IMR-90 (cell line): Measurements from ENCODE around the gene CNTRL. TPM values are rescaled to one million over a fixed set of nuclear protein-coding genes. Genes with fewer than 3 reads are reported as not detected.
"Not testable (repeated sequence)": the region's sequence is repeated elsewhere in the genome, so short reads cannot be mapped to it uniquely, and the experiment has no call there.

ENCODE experiments used
- ATAC-seq: fragments of 200-7000 bp; cut with Tn5 transposase; 2 replicates; pipeline ENCODE4 v1.9.1; 2020; ENCODE audit warnings: low read depth, mild to moderate bottlenecking, moderate library complexity
- BruUV-seq: library from RNA; stranded (reverse); fragments of 400-500 nt; replicated peaks from 2 replicates; lab custom pipeline; 2021; lab: Mats Ljungman, UMichigan
- CTCF ChIA-PET: fragments of 300-600 bp; formaldehyde crosslinking; extraction: SDS; loops from one replicate; lab custom pipeline; 2021; ENCODE audit warnings: antibody characterized with exemption; lab: Yijun Ruan, JAX
- POLR2A ChIA-PET: fragments of 300-600 bp; sonication (Branson Sonifier 250); formaldehyde crosslinking; loops from one replicate; lab custom pipeline; 2022; ENCODE audit warnings: antibody characterized with exemption; ENCODE audit not compliant: unreplicated experiment; lab: Charles Lee
- DNase-seq: peaks from one replicate; pipeline ENCODE4 v3.0.0; 2013
- H2AFZ ChIP-seq: replicated peaks from 2 replicates; pipeline ENCODE3; 2013; ENCODE audit warnings: low read length, mild to moderate bottlenecking; ENCODE audit not compliant: poor library complexity
- H2AK5ac ChIP-seq: 2 replicates; pipeline ENCODE4 v1.6.1; 2013; ENCODE audit warnings: low read depth, low read length, inconsistent platforms
- H2AK9ac ChIP-seq: replicated peaks from 2 replicates; pipeline ENCODE3; 2013; ENCODE audit warnings: mild to moderate bottlenecking, low read depth, low read length, moderate library complexity; ENCODE audit not compliant: poor library complexity
- H2BK120ac ChIP-seq: 2 replicates; pipeline ENCODE4 v1.6.1; 2013; ENCODE audit warnings: low read depth, low read length, inconsistent platforms
- H2BK15ac ChIP-seq: 3 replicates; pipeline ENCODE4 v1.6.1; 2013; ENCODE audit warnings: low read depth, low read length, inconsistent platforms
- H2BK20ac ChIP-seq: 2 replicates; pipeline ENCODE4 v1.6.1; 2013; ENCODE audit warnings: low read depth, mild to moderate bottlenecking, inconsistent platforms, low read length, moderate library complexity
- H2BK5ac ChIP-seq: 2 replicates; pipeline ENCODE4 v1.6.1; 2013; ENCODE audit warnings: mild to moderate bottlenecking, low read depth, low read length, inconsistent platforms; ENCODE audit not compliant: poor library complexity, severe bottlenecking
- H3K14ac ChIP-seq: replicated peaks from 2 replicates; pipeline ENCODE4 v1.6.1; 2013; ENCODE audit warnings: low read depth, low read length, inconsistent platforms
- H3K18ac ChIP-seq: 2 replicates; pipeline ENCODE4 v1.6.1; 2013; ENCODE audit warnings: low read depth, low read length, control low read depth
- H3K23ac ChIP-seq: 2 replicates; pipeline ENCODE4 v1.6.1; 2013; ENCODE audit warnings: low read depth, low read length, inconsistent platforms
- H3K27ac ChIP-seq: 2 replicates; pipeline ENCODE4 v1.5.1; 2013; ENCODE audit warnings: mild to moderate bottlenecking, control low read depth, low read length; ENCODE audit not compliant: insufficient read depth
- H3K27me3 ChIP-seq: 2 replicates; pipeline ENCODE4 v1.6.1; 2013; ENCODE audit warnings: low read length; ENCODE audit not compliant: control insufficient read depth, insufficient read depth
- H3K36me3 ChIP-seq: 2 replicates; pipeline ENCODE4 v1.6.1; 2013; ENCODE audit warnings: low read length, mixed read lengths; ENCODE audit not compliant: control insufficient read depth, insufficient read depth
- H3K4ac ChIP-seq: 2 replicates; pipeline ENCODE4 v1.6.1; 2013; ENCODE audit warnings: low read depth, low read length, inconsistent platforms
- H3K4me1 ChIP-seq: 2 replicates; pipeline ENCODE4 v1.6.1; 2013; ENCODE audit warnings: low read length, mixed read lengths; ENCODE audit not compliant: control insufficient read depth, insufficient read depth
- H3K4me2 ChIP-seq: 2 replicates; pipeline ENCODE4 v1.6.1; 2013; ENCODE audit warnings: low read depth, mild to moderate bottlenecking, control low read depth, low read length, moderate library complexity
- H3K4me3 ChIP-seq: 2 replicates; pipeline ENCODE4 v1.5.1; 2013; ENCODE audit warnings: low read depth, mild to moderate bottlenecking, control low read depth, low read length, moderate library complexity; ENCODE audit not compliant: insufficient read depth
- H3K56ac ChIP-seq: 2 replicates; pipeline ENCODE4 v1.6.1; 2013; ENCODE audit warnings: low read length, inconsistent platforms; ENCODE audit not compliant: insufficient read depth; ENCODE audit errors: extremely low read depth
- H3K79me1 ChIP-seq, 2 experiments: 2 replicates each; pipeline ENCODE4 v1.6.1; 2013; ENCODE audit warnings: low read length in 2 of 2, inconsistent platforms in 1 of 2, low read depth in 1 of 2
- H3K9ac ChIP-seq: 2 replicates; pipeline ENCODE4 v1.6.1; 2013; ENCODE audit warnings: low read depth, low read length, control low read depth
- H3K9me1 ChIP-seq: 2 replicates; pipeline ENCODE4 v1.6.1; 2013; ENCODE audit warnings: low read length, inconsistent platforms; ENCODE audit not compliant: insufficient read depth
- H3K9me3 ChIP-seq: 2 replicates; pipeline ENCODE4 v1.6.1; 2013; ENCODE audit warnings: low read length; ENCODE audit not compliant: control insufficient read depth, insufficient read depth
- H4K20me1 ChIP-seq: 2 replicates; pipeline ENCODE4 v1.6.1; 2013; ENCODE audit warnings: low read length, inconsistent platforms; ENCODE audit not compliant: insufficient read depth
- H4K5ac ChIP-seq: 2 replicates; pipeline ENCODE4 v1.6.1; 2013; ENCODE audit warnings: mild to moderate bottlenecking, low read depth, low read length, control low read depth
- H4K8ac ChIP-seq, 2 experiments: 2 replicates each; pipeline ENCODE4 v1.6.1; 2013; ENCODE audit warnings: low read depth in 2 of 2, low read length in 2 of 2, control low read depth in 1 of 2, inconsistent platforms in 1 of 2
- H4K91ac ChIP-seq: 2 replicates; pipeline ENCODE4 v1.6.1; 2013; ENCODE audit warnings: low read depth, low read length, inconsistent platforms; ENCODE audit not compliant: insufficient read depth
- BHLHE40 ChIP-seq: fragments of 150-350 bp; IDR thresholded peaks from 2 replicates; pipeline ENCODE4 v1.6.1; 2016; ENCODE audit warnings: mild to moderate bottlenecking, low read depth, low read length
- MAZ ChIP-seq: IDR thresholded peaks from 2 replicates; pipeline ENCODE4 v1.6.1; 2012; ENCODE audit warnings: low read depth, mild to moderate bottlenecking, low read length, improper control_type of control experiment, moderate library complexity, borderline replicate concordance
- MXI1 ChIP-seq: IDR thresholded peaks from 2 replicates; pipeline ENCODE4 v1.6.1; 2012; ENCODE audit warnings: low read depth, mild to moderate bottlenecking, low read length, moderate library complexity, borderline replicate concordance
- NFE2L2 ChIP-seq: fragments of 150-350 bp; IDR thresholded peaks from 2 replicates; pipeline ENCODE4 v1.6.1; 2016; ENCODE audit warnings: low read depth, mild to moderate bottlenecking, low read length
- POLR2A ChIP-seq: IDR thresholded peaks from 2 replicates; pipeline ENCODE4 v1.6.1; 2012; ENCODE audit warnings: mild to moderate bottlenecking, low read depth, low read length
- WGBS, 2 experiments: methylation state at CpG; one replicate each; pipeline versions ENCODE4 v1.1.5 to v1.1.7; 2013; ENCODE audit warnings: missing lambda C conversion rate in 2 of 2; ENCODE audit not compliant: insufficient read length in 1 of 2; ENCODE audit errors: extremely low coverage in 2 of 2; 5-methylcytosine and 5-hydroxymethylcytosine counted together
- dilution Hi-C: fragments of 300-500 bp; cut with HindIII; formaldehyde crosslinking; loops from one replicate; pipeline ENCODE4 v1.14.3; 2018; ENCODE audit warnings: low sequenced_read_pairs; ENCODE audit not compliant: unreplicated experiment
- in situ Hi-C: fragments of 300-500 bp; cut with MboI; formaldehyde crosslinking; loops from 3 replicates; pipeline ENCODE4 v1.14.3; 2019; ENCODE audit warnings: low sequenced_read_pairs, inconsistent platforms, mixed read lengths
- intact Hi-C: fragments of 100-400 bp; cut with micrococcal nuclease; formaldehyde crosslinking; loops from 2 replicates; pipeline ENCODE4 v1.10.0; 2022
- polyA plus RNA-seq, 3 experiments: library from polyadenylated mRNA; depleted of rRNA; stranded (reverse); fragments of >200 nt; gene quantifications; 2 replicates each; pipeline ENCODE4 v1.2.3, GENCODE V29; 2012; ENCODE audit warnings: low replicate concordance in 1 of 3
- total RNA-seq: library from RNA; depleted of rRNA; stranded (reverse); fragments of >200 nt; gene quantifications from 2 replicates; pipeline ENCODE4 v1.2.3, GENCODE V29; 2012
- TF ChIP-seq, protein P1 (sequence below): fragments of 150-350 bp; IDR thresholded peaks from 2 replicates; pipeline ENCODE4 v1.6.1; 2016; ENCODE audit warnings: low read depth, mild to moderate bottlenecking, low read length, moderate library complexity, borderline replicate concordance

Gene CNTRL
- total and polyA plus RNA-seq, 2 of the 4 experiments (the other 2 are of a cell fraction) = 4.5 to 7.3 TPM

DNA sequence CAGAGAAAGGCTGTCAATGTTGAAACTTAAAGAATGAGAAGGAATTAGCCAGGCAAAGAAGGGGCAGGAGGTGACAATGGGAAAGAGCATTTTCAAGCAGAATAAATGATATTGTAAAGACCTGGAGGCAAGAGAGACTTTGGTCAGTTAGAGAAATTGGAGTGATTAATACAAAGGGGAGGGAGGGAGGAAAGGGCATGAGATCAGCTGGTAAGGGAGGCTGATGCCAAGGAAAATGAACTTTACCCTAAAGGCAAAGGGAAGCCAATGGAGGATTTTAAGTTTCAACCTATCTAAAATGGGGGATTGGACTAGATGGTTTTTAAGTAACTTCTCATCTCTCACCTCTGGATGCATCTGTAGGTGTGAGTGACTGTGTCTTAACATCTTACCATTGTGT is 48.0 kb upstream of the CNTRL start:
- H3K27ac ChIP-seq = no peak overlapping the region
- dilution Hi-C loops = no loop called here
- POLR2A ChIA-PET = no interaction called here

DNA sequence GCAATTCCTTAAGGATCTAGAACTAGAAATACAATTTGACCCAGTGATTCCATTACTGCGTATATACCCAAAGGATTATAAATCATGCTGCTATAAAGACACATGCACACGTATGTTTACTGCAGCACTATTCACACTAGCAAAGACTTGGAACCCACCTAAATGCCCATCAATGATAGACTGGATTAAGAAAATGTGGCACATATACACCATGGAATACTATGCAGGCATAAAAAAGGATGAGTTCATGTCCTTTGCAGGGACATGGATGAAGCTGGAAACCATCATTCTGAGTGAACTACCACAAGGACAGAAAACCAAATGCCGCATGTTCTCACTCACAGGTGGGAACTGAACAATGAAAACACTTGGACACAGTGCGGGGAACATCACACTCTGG is 46.5 kb upstream of the CNTRL start:
- H3K36me3 ChIP-seq, H4K5ac ChIP-seq, H3K79me1 ChIP-seq, H3K4ac ChIP-seq, H4K91ac ChIP-seq, H3K9me3 ChIP-seq, H2BK5ac ChIP-seq, H2AK5ac ChIP-seq, H4K20me1 ChIP-seq, H2BK15ac ChIP-seq, H4K8ac ChIP-seq, H3K14ac ChIP-seq, H3K9ac ChIP-seq, H3K4me3 ChIP-seq, dilution Hi-C loops, intact Hi-C loops, H2AFZ ChIP-seq, ATAC-seq, H3K18ac ChIP-seq, H3K27ac ChIP-seq, CTCF ChIA-PET, DNase-seq, H2AK9ac ChIP-seq, H3K56ac ChIP-seq, H2BK20ac ChIP-seq, H3K4me1 ChIP-seq, H2BK120ac ChIP-seq, H3K23ac ChIP-seq, BruUV-seq, H3K9me1 ChIP-seq, H3K27me3 ChIP-seq, POLR2A ChIA-PET, H3K4me2 ChIP-seq, in situ Hi-C loops: not testable (repeated sequence)
- WGBS, 2 experiments = no CpG with 5 or more reads among the region's 4 CpGs

More for the DNA sequence above, 48.0 kb upstream of the CNTRL start:
- Histone ChIP-seq H2AK5ac (no peak overlapping the region), H4K20me1 (no peaks in the 10 kb centered on the region), H3K4me3 (no peak overlapping the region), H2BK15ac (no peak overlapping the region), H2AFZ (no peak overlapping the region), H3K23ac (no peak overlapping the region), H3K4me2 (no peak overlapping the region), H3K9me1 (no peaks in the 10 kb centered on the region), H2BK20ac (no peak overlapping the region), H2BK120ac (no peak overlapping the region), H4K5ac (no peak overlapping the region), H3K9me3 (no peaks in the 10 kb centered on the region), H2AK9ac (no peak overlapping the region), H3K27me3 (no peaks in the 10 kb centered on the region), H3K9ac (no peak overlapping the region), H3K79me1 (no peaks in the 10 kb centered on the region), H3K56ac (no peak overlapping the region), H3K36me3 (no peaks in the 10 kb centered on the region), H3K14ac (no peak overlapping the region), H4K91ac (no peak overlapping the region), H2BK5ac (no peak overlapping the region), H4K8ac (no peak overlapping the region), H3K4me1 (peaks cover 3% of the 10 kb centered on the region; the same call in 1 of the 2 replicates), H3K18ac (no peak overlapping the region), H3K4ac (no peak overlapping the region)
- no TSS peak for BruUV-seq
- CTCF ChIA-PET = interaction anchor here (0.7 kb wide), 1 partner anchor 373 kb away, joined by 3 read pairs; no protein-coding TSS in a partner anchor
- DNase-seq (no peak), ATAC-seq (no peak)
- intact Hi-C loops (no loop called here), in situ Hi-C loops (no loop called here)
- no peak for TF ChIP-seq MXI1
- no peak for TF ChIP-seq NFE2L2
- TF ChIP-seq, protein P1, sequence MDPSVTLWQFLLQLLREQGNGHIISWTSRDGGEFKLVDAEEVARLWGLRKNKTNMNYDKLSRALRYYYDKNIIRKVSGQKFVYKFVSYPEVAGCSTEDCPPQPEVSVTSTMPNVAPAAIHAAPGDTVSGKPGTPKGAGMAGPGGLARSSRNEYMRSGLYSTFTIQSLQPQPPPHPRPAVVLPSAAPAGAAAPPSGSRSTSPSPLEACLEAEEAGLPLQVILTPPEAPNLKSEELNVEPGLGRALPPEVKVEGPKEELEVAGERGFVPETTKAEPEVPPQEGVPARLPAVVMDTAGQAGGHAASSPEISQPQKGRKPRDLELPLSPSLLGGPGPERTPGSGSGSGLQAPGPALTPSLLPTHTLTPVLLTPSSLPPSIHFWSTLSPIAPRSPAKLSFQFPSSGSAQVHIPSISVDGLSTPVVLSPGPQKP = no peak
- no peak for TF ChIP-seq POLR2A
- TF ChIP-seq BHLHE40 = no peak
- no peak for TF ChIP-seq MAZ
